Fibroblast of the aortic adventitia (primary cell): ENCODE data around the gene KIF1A. TPM values are rescaled to one million over a fixed set of nuclear protein-coding genes. Genes with fewer than 3 reads are reported as not detected.

Experiments used
- DNase-seq: peaks from one replicate; pipeline ENCODE4 v3.0.0-alpha.2; 2010; ENCODE audit warnings: low read depth
- H3K4me3 ChIP-seq: 2 replicates; pipeline ENCODE4 v1.5.1; 2011; ENCODE audit warnings: low read depth, mild to moderate bottlenecking, control low read depth, low read length, moderate library complexity
- CTCF ChIP-seq: IDR thresholded peaks from 2 replicates; pipeline ENCODE4 v1.5.1; 2011; ENCODE audit warnings: mild to moderate bottlenecking, low read length, control low read depth, inconsistent platforms; ENCODE audit not compliant: insufficient read depth
- total RNA-seq: library from RNA; depleted of rRNA; stranded (reverse); fragments of >200 nt; gene quantifications from 2 replicates; pipeline ENCODE4 v1.2.3, GENCODE V29; 2012; ENCODE audit warnings: low replicate concordance

The KIF1A gene
- total RNA-seq, 1 donor = under 0.01 TPM

GRCh38 chr2:240708457-240708856 lies 111.6 kb downstream of the KIF1A start:
- no peak overlapping the region for H3K4me3 ChIP-seq
- DNase-seq = no peak
- TF ChIP-seq CTCF = no peak

- TF ChIP-seq CTCF = no peak
- no peak for DNase-seq
- no peak overlapping the region for H3K4me3 ChIP-seq
These were observed 112.2 kb downstream of the KIF1A start for GRCh38 chr2:240707821-240708220.

- H3K4me3 ChIP-seq = no peak overlapping the region
- DNase-seq = no peak
- TF ChIP-seq CTCF = no peak
These were observed 112.8 kb downstream of the KIF1A start for GRCh38 chr2:240707043-240707756.

GRCh38 chr2:240705204-240705791 lies 114.7 kb downstream of the KIF1A start:
- no peak overlapping the region for H3K4me3 ChIP-seq
- TF ChIP-seq CTCF = no peak
- no peak for DNase-seq

GRCh38 chr2:240704651-240705050 lies 115.4 kb downstream of the KIF1A start:
- TF ChIP-seq CTCF = no peak
- H3K4me3 ChIP-seq = no peak overlapping the region
- no peak for DNase-seq

- H3K4me3 ChIP-seq = no peak overlapping the region
- DNase-seq = no peak
- TF ChIP-seq CTCF = no peak
These were observed 116.3 kb downstream of the KIF1A start for GRCh38 chr2:240703417-240704341.
